ENCODE measurements around the gene TTC33. TPM values are rescaled to one million over a fixed set of nuclear protein-coding genes. Genes with fewer than 3 reads are reported as not detected.

TTC33 gene
- polyA plus RNA-seq, 1 experiment = 12.4 TPM

DNA sequence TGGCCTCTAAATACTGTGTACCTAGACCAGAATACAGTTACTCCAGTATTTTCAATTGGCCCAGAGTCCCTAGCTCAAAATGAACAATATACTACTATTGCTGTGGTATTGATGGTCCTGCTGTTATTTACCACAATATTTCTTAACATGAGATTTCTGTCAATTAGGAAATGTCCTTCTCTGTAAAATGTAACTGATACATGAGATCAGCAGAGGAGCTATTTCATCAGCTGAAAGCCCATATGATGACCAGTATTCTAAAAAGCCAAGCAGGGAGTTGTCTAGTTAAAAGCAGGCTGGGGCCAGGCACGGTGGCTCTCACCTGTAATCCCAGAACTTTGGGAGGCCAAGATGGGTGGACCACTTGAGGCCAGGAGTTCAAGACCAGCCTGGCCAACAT is 263.7 kb downstream of the TTC33 start:
- no peak for DNase-seq (ENCODE audit: low read depth, low spot score)
- H3K4me3 ChIP-seq (ENCODE audit: low read depth, low read length) = no peak overlapping the region
- H3K27me3 ChIP-seq (ENCODE audit: control insufficient read depth, insufficient read depth, low read length) = no peaks in the 10 kb centered on the region
- ChIA-PET CTCF (no interaction called here), POLR2A (interaction anchor here (0.6 kb wide), 1 partner anchor 373 kb away, joined by 3 read pairs; no protein-coding TSS in a partner anchor)
- H3K27ac ChIP-seq (ENCODE audit: low read depth, low read length) = no peak overlapping the region
- H3K9me3 ChIP-seq (ENCODE audit: control insufficient read depth, insufficient read depth, low read length) = no peaks in the 10 kb centered on the region
- TF ChIP-seq, protein P1, sequence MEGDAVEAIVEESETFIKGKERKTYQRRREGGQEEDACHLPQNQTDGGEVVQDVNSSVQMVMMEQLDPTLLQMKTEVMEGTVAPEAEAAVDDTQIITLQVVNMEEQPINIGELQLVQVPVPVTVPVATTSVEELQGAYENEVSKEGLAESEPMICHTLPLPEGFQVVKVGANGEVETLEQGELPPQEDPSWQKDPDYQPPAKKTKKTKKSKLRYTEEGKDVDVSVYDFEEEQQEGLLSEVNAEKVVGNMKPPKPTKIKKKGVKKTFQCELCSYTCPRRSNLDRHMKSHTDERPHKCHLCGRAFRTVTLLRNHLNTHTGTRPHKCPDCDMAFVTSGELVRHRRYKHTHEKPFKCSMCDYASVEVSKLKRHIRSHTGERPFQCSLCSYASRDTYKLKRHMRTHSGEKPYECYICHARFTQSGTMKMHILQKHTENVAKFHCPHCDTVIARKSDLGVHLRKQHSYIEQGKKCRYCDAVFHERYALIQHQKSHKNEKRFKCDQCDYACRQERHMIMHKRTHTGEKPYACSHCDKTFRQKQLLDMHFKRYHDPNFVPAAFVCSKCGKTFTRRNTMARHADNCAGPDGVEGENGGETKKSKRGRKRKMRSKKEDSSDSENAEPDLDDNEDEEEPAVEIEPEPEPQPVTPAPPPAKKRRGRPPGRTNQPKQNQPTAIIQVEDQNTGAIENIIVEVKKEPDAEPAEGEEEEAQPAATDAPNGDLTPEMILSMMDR (IDR thresholded peaks at IDR 0.05; ENCODE audit: low read depth, low read length) = no peak

DNA sequence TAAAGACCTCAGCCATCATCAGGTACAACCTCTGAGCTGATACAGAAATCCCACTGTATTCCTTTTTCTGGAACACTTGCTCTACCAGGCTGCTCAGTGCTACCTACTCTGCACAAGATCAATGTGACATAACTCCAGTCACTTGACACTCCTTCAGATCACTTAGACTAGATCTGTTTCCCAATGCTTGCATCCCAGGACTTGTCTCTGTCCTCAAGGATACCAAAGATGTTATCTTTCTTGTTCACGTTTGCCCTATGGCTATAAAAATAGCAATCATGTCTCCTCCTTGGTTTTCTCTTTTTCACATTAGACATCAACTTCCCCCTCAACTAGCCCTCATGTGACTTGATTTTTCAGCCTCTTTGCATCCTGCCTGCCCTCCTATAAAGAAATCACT is 264.1 kb downstream of the TTC33 start:
- Histone ChIP-seq H3K27me3 (ENCODE audit: control insufficient read depth, insufficient read depth, low read length) (no peaks in the 10 kb centered on the region), H3K9me3 (ENCODE audit: control insufficient read depth, insufficient read depth, low read length) (no peaks in the 10 kb centered on the region), H3K4me3 (ENCODE audit: low read depth, low read length) (no peak overlapping the region), H3K27ac (ENCODE audit: low read depth, low read length) (no peak overlapping the region)
- CTCF ChIA-PET = no interaction called here
- DNase-seq (ENCODE audit: low read depth, low spot score) = no peak
- TF ChIP-seq, protein P1 (IDR thresholded peaks at IDR 0.05; ENCODE audit: low read depth, low read length) = no peak
- POLR2A ChIA-PET = interaction anchor here (0.6 kb wide), 1 partner anchor 373 kb away, joined by 3 read pairs; no protein-coding TSS in a partner anchor

GRCh38 chr5:40490464-40491111 is 265.2 kb downstream of the TTC33 start:
- Histone ChIP-seq H3K4me3 (ENCODE audit: low read depth, low read length) (no peak overlapping the region), H3K27ac (ENCODE audit: low read depth, low read length) (no peak overlapping the region), H3K9me3 (ENCODE audit: control insufficient read depth, insufficient read depth, low read length) (no peaks in the 10 kb centered on the region), H3K27me3 (ENCODE audit: control insufficient read depth, insufficient read depth, low read length) (no peaks in the 10 kb centered on the region)
- TF ChIP-seq, protein P1 (IDR thresholded peaks at IDR 0.05; ENCODE audit: low read depth, low read length) = no peak
- ChIA-PET CTCF (no interaction called here), POLR2A (no interaction called here)
- DNase-seq (ENCODE audit: low read depth, low spot score) = no peak

DNA sequence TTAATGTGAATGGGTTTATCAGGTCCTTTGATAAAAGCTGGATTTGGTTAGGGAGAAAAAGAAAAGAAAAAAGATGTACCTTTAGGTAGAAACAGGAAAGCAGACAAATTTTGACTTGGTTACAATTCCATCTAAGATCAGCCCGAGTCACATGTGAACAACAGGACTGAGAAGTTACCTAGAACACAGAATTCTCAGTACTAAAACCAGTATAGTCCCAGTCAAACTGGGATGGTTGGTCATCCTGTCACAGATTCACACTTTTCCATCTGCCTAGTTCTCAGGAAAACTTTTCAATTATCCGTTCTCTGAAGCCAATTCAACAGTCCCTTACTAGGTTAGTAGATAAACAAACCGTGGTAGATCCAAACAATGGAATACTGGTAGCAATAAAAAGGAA is 266.3 kb downstream of the TTC33 start:
- CTCF ChIA-PET = no interaction called here
- Histone ChIP-seq H3K27ac (ENCODE audit: low read depth, low read length) (no peak overlapping the region), H3K27me3 (ENCODE audit: control insufficient read depth, insufficient read depth, low read length) (no peaks in the 10 kb centered on the region), H3K9me3 (ENCODE audit: control insufficient read depth, insufficient read depth, low read length) (no peaks in the 10 kb centered on the region), H3K4me3 (ENCODE audit: low read depth, low read length) (no peak overlapping the region)
- POLR2A ChIA-PET = no interaction called here
- TF ChIP-seq, protein P1 (IDR thresholded peaks at IDR 0.05; ENCODE audit: low read depth, low read length) = no peak
- DNase-seq (ENCODE audit: low read depth, low spot score) = no peak

- Histone ChIP-seq H3K9me3 (ENCODE audit: control insufficient read depth, insufficient read depth, low read length) (no peaks in the 10 kb centered on the region), H3K4me3 (ENCODE audit: low read depth, low read length) (no peak overlapping the region), H3K27ac (ENCODE audit: low read depth, low read length) (no peak overlapping the region), H3K27me3 (ENCODE audit: control insufficient read depth, insufficient read depth, low read length) (no peaks in the 10 kb centered on the region)
- ChIA-PET CTCF (no interaction called here), POLR2A (no interaction called here)
- DNase-seq (ENCODE audit: low read depth, low spot score) = no peak
- TF ChIP-seq, protein P1 (IDR thresholded peaks at IDR 0.05; ENCODE audit: low read depth, low read length) = no peak
These were observed 269.1 kb downstream of the TTC33 start for GRCh38 chr5:40486437-40487275.

Measured in AG04450 (cell line).